ENCODE results near the gene ATXN2. TPM values are rescaled to one million over a fixed set of nuclear protein-coding genes. Genes with fewer than 3 reads are reported as not detected.

ATXN2 gene
- total and polyA plus RNA-seq, 4 donors: 23.8 to 97.5 (median 49.4) TPM

DNA sequence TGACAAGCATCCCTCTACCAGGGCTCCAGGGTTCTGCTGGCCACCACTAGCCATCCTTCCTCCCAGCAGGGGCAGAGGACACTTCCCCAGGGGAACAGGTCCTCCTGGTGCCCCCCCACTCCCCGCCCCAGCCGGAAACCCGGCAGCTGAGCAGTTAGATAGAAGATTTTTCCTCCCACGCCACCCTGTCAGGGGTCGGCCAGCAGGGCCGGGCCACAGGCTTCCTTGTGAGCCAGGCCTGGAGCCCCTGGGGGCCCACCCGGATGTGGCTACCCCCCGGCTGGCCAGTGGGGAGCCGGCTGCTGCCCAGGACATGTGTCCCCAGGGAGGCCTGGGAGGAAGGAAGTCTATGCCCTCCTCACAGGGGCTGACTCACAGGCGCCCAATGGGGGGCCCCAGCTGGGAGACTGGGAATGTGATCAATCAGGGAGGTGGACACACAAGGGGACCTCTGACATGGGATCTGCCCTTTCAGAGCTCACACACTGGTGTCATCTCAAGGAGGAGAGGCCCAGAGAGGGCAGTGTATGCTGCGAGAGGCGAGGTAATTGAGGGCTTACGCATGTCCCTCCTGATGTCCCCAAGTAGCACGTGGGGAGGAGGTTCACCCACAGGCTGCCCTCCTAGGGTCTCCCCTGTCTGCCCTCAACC, 189.2 kb downstream of the ATXN2 start:
- intact Hi-C loops (cut with DNase I): loop anchor here in 1 of 2 donors (10.0 kb wide), 1 partner anchor 275 kb away; the partner anchor contains the start of genes ACAD10 and BRAP
- ATAC-seq (ENCODE audit: low FRiP score) (peak; percentile 9), DNase-seq (peak; percentile 75 to 86)
- H3K4me1 ChIP-seq (ENCODE audit: control insufficient read depth in 1 of 2, insufficient read depth in 2 of 2, low read length in 2 of 2): no peaks in the 10 kb centered on the region
- H3K36me3 ChIP-seq (ENCODE audit: control insufficient read depth in 1 of 2, insufficient read depth in 2 of 2, low read length in 1 of 2): no peaks in the 10 kb centered on the region
- H3K27me3 ChIP-seq (ENCODE audit: control insufficient read depth in 1 of 2, insufficient read depth in 2 of 2, low read length in 1 of 2): no peaks in the 10 kb centered on the region
- WGBS, 2 donors: 45 to 51% methylated on average over 14 of the region's 14 CpGs
- no peaks in the 10 kb centered on the region for H3K9me3 ChIP-seq (ENCODE audit: control insufficient read depth, low read length)
- no peak overlapping the region for H3K4me3 ChIP-seq (ENCODE audit: low read length in 2 of 2)
- peak overlapping the region in 1 of 2 donors; percentile 38 for H3K27ac ChIP-seq (ENCODE audit: low read depth in 1 of 2, low read length in 2 of 2)

DNA sequence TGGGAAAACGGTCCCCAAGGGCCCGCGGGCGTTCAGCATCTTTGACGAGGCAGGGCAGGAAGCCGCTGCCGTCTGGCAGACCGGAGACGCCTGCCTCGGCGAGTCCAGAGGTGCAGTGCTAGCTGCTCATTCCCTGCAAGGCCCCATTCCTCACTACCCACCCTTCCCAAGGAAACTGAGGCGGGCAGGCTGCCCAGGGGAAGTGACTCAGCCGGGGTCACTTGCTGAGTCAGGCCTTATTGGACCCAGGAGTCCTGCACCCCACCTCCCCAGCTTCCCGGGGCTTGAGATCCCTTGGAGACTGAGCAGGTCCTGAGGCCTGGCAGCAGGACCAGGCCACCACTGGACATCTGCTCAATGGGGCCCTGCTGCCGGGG, 189.7 kb downstream of the ATXN2 start:
- no peaks in the 10 kb centered on the region for H3K27me3 ChIP-seq (ENCODE audit: control insufficient read depth in 1 of 2, insufficient read depth in 2 of 2, low read length in 1 of 2)
- no peak for ATAC-seq (ENCODE audit: low FRiP score)
- no peaks in the 10 kb centered on the region for H3K4me1 ChIP-seq (ENCODE audit: control insufficient read depth in 1 of 2, insufficient read depth in 2 of 2, low read length in 2 of 2)

DNA sequence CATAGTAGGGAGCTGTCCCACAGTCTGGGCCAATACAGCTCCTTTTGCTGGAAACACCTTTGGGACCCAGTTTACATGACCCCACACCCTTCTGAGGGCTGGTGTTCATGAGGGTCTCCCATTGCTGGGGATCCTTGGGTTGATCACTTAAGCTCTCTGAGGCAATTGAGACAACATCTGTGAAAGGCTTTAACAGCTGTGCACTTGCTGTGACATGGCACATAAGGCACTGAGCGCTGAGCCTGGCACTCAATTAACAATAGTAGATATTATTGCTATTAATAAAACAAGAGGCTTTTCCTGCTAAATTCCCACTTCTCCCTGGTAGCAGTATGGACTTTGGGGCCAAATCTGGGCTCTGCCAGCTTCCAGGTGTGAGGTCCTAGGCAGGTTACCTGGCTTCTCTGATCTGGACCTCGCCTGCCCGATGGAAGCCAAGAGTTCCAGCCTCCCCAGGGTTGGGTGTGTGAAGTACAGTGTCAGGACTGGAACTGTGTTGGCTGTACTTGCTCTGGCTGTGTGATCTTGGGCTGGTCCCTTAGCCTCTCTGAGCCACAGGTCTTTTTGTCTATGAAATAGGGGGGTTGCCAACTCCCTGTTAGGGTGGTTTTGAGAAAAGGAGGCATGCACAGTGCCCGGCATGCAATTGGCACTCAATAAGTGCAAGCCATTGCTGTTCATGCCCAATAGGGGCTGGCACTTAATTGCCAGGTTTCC, 190.3 kb downstream of the ATXN2 start:
- DNase-seq: no peak
- Histone ChIP-seq H3K4me3 (ENCODE audit: low read length in 2 of 2) (no peak overlapping the region), H3K27me3 (ENCODE audit: control insufficient read depth in 1 of 2, insufficient read depth in 2 of 2, low read length in 1 of 2) (no peaks in the 10 kb centered on the region), H3K9me3 (ENCODE audit: control insufficient read depth, low read length) (no peaks in the 10 kb centered on the region), H3K36me3 (ENCODE audit: control insufficient read depth in 1 of 2, insufficient read depth in 2 of 2, low read length in 1 of 2) (no peaks in the 10 kb centered on the region), H3K27ac (ENCODE audit: low read depth in 1 of 2, low read length in 2 of 2) (no peak overlapping the region), H3K4me1 (ENCODE audit: control insufficient read depth in 1 of 2, insufficient read depth in 2 of 2, low read length in 2 of 2) (no peaks in the 10 kb centered on the region)
- WGBS, 2 donors: 81% methylated on average over 4 of the region's 4 CpGs
- no peak for ATAC-seq (ENCODE audit: low FRiP score)
- intact Hi-C loops (cut with DNase I): loop anchor here in 1 of 2 donors (10.0 kb wide), 1 partner anchor 276 kb away; the partner anchor contains the start of genes ACAD10 and BRAP

More for the DNA sequence above, 189.7 kb downstream of the ATXN2 start:
- WGBS, 2 donors: 30 to 41% methylated on average over 15 of the region's 15 CpGs
- Histone ChIP-seq H3K9me3 (ENCODE audit: control insufficient read depth, low read length) (no peaks in the 10 kb centered on the region), H3K27ac (ENCODE audit: low read depth in 1 of 2, low read length in 2 of 2) (peak overlapping the region in 1 of 2 donors; percentile 38), H3K4me3 (ENCODE audit: low read length in 2 of 2) (no peak overlapping the region), H3K36me3 (ENCODE audit: control insufficient read depth in 1 of 2, insufficient read depth in 2 of 2, low read length in 1 of 2) (no peaks in the 10 kb centered on the region)
- peak in 1 of 2 donors; percentile 72 for DNase-seq
- intact Hi-C loops (cut with DNase I): loop anchor here in 1 of 2 donors (10.0 kb wide), 1 partner anchor 275 kb away; the partner anchor contains the start of genes ACAD10 and BRAP

DNA sequence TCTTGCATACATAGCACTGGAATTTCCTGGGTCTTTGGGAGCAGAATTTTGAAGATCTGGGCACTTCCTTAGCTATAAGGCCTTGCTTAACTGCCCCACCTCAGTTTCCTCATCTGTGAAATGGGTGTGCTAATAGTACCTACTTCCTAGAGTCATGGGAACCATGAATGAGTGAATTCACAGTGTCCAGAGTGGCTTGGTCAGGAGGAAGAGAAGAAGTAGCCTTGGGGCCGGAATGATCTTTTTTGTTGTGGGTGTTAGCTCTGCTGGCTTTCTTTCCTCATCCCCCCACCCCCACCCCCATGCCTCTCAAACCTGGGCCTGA, 191.0 kb downstream of the ATXN2 start:
- ATAC-seq (ENCODE audit: low FRiP score): no peak
- DNase-seq: no peak
- H3K4me3 ChIP-seq (ENCODE audit: low read length in 2 of 2): no peak overlapping the region
- H3K36me3 ChIP-seq (ENCODE audit: control insufficient read depth in 1 of 2, insufficient read depth in 2 of 2, low read length in 1 of 2): no peaks in the 10 kb centered on the region
- H3K27ac ChIP-seq (ENCODE audit: low read depth in 1 of 2, low read length in 2 of 2): no peak overlapping the region
- intact Hi-C loops (cut with DNase I): loop anchor here in 1 of 2 donors (10.0 kb wide), 1 partner anchor 277 kb away; the partner anchor contains the start of genes ACAD10 and BRAP
- no peaks in the 10 kb centered on the region for H3K4me1 ChIP-seq (ENCODE audit: control insufficient read depth in 1 of 2, insufficient read depth in 2 of 2, low read length in 2 of 2)
- no peaks in the 10 kb centered on the region for H3K9me3 ChIP-seq (ENCODE audit: control insufficient read depth, low read length)
- no peaks in the 10 kb centered on the region for H3K27me3 ChIP-seq (ENCODE audit: control insufficient read depth in 1 of 2, insufficient read depth in 2 of 2, low read length in 1 of 2)
- WGBS, 2 donors: 81 to 86% methylated on average over 1 of the region's 1 CpG

DNA sequence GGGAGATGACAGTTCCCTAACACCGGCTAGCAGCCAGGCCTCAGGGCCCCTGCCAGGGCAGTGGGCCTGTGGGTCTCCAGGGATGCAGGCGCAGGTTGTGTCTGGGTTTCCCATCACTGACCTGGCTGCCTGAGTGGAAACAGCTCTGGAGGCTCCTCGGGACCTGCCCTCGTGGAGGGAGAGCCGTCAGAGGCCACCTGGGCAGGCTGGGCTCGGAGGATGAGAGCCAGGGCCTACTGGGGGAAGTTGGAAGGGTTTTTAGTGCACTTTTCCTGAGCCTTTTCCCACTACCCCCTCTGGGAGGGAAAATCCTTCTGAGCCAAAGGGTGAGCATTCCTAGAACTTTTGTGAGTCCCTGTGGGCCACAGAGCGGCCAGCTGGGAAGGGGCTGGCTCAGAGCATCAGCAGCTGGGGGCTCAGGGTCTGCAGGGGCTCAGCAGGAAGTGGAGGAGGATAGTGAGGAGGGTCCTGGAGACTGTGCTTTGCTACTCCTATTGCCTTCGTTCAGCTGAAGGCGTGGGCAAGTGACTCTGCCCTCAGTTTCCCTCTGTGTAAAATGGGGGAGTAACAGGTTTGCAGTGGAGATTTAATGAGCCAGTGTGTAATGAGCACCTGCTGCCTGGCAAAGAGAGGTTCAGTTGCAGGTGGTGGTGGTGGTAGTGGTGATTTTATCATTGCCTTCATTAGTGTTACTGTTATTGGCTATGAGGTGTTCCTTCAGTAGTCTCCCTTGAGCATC, 191.6 kb downstream of the ATXN2 start:
- ATAC-seq (ENCODE audit: low FRiP score): no peak
- intact Hi-C loops (cut with DNase I): loop anchor here in 1 of 2 donors (10.0 kb wide), 1 partner anchor 277 kb away; the partner anchor contains the start of genes ACAD10 and BRAP
- no peaks in the 10 kb centered on the region for H3K36me3 ChIP-seq (ENCODE audit: control insufficient read depth in 1 of 2, insufficient read depth in 2 of 2, low read length in 1 of 2)
- H3K27ac ChIP-seq (ENCODE audit: low read depth in 1 of 2, low read length in 2 of 2): no peak overlapping the region
- no peak for DNase-seq
- no peaks in the 10 kb centered on the region for H3K27me3 ChIP-seq (ENCODE audit: control insufficient read depth in 1 of 2, insufficient read depth in 2 of 2, low read length in 1 of 2)
- H3K4me3 ChIP-seq (ENCODE audit: low read length in 2 of 2): no peak overlapping the region
- H3K9me3 ChIP-seq (ENCODE audit: control insufficient read depth, low read length): no peaks in the 10 kb centered on the region
- H3K4me1 ChIP-seq (ENCODE audit: control insufficient read depth in 1 of 2, insufficient read depth in 2 of 2, low read length in 2 of 2): no peaks in the 10 kb centered on the region
- 70 to 73% methylated on average over 9 of the region's 9 CpGs for WGBS, 2 donors

DNA sequence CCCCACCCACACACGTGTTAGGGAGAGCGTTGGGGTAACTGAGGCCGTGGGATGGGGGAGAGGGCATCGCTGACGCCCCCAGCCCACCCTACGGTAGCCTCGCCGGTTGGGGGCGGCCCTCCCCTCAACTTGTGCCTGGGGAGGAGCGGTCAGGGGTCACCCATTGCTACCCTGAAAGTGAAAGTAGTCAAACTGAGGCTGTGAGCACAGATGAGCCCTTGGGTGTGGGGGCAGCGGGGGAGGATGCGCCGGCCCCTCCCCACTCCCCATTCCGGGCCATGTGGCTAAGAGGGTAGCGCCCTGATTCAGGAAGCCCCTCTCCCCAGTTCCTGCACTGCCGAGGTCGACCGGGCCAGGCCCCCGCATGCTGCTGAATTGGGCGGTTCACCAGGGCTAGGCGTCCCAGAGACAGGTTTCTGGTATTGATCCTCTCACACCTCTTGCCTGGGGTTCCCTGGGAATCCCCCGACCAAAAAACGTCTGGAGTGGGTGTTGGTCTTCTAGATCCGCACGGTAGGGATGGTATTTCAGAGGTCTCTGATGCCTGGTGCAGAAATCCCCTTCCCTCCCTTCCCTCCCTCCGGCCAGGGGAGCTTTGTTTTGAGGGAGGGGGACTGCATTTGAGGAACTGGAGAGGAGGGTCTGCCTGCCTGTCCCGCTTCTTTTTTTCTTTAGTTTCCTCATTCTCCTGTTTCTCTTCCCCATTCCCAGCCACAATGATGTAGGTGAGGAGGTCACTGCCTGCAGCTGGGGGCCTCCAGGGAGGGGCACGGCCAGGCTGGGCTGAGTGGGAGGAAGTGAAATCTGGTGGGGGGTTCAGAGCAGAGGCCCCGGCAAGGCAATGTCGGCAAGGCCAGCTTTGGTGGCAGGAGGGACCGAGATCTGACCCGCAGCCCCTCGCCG, 192.4 kb downstream of the ATXN2 start:
- no peaks in the 10 kb centered on the region for H3K4me1 ChIP-seq (ENCODE audit: control insufficient read depth in 1 of 2, insufficient read depth in 2 of 2, low read length in 2 of 2)
- intact Hi-C loops (cut with DNase I): loop anchor here in 1 of 2 donors (10.0 kb wide), 1 partner anchor 278 kb away; the partner anchor contains the start of genes ACAD10 and BRAP
- peak overlapping the region; percentile 67 to 73 for H3K4me3 ChIP-seq (ENCODE audit: low read length in 2 of 2)
- no peaks in the 10 kb centered on the region for H3K9me3 ChIP-seq (ENCODE audit: control insufficient read depth, low read length)
- H3K27me3 ChIP-seq (ENCODE audit: control insufficient read depth in 1 of 2, insufficient read depth in 2 of 2, low read length in 1 of 2): no peaks in the 10 kb centered on the region
- peak overlapping the region in 1 of 2 donors; percentile 18 for H3K27ac ChIP-seq (ENCODE audit: low read depth in 1 of 2, low read length in 2 of 2)
- ATAC-seq (ENCODE audit: low FRiP score) (no peak), DNase-seq (peak in 1 of 2 donors; percentile 86)
- 43 to 44% methylated on average over 34 of the region's 34 CpGs for WGBS, 2 donors
- no peaks in the 10 kb centered on the region for H3K36me3 ChIP-seq (ENCODE audit: control insufficient read depth in 1 of 2, insufficient read depth in 2 of 2, low read length in 1 of 2)

DNA sequence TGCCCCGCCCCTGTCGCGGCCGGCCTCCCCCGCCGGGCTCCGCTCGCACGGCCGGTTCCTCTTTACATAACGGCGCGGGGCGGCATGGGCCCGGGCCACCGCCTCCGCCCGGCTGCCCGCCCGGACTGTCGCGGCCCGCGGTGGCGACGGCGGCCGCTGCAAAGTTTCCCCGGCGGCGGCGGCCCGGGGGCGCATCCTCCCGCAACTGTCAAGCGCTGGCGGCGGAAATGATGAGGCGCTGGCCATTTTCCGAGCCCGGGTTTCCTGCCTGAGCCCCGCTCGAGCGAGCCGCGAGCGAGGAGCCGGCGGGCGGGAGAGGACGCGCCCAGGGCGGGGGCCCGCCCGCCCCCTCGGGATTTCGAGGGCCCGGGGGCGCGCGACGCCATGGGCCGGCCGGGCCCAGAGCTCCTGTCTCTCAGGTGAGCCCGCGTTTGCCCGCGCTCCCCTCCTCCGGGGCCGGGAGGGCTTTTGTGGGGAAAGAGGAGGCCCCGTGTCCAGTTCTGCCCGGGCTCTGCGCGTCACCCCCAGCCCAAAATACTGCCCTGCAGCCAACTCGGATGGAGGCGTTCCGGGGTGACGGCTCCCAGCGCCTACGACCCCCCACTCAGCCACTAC, 193.1 kb downstream of the ATXN2 start, which contains the start of gene SH2B3:
SH2B3 (plus strand) TSS at position 65 of the 615 bp plus-strand sequence. CDS start 12,223 bp downstream, outside the sequence.
- Histone ChIP-seq H3K9me3 (ENCODE audit: control insufficient read depth, low read length) (no peaks in the 10 kb centered on the region), H3K36me3 (ENCODE audit: control insufficient read depth in 1 of 2, insufficient read depth in 2 of 2, low read length in 1 of 2) (no peaks in the 10 kb centered on the region), H3K4me1 (ENCODE audit: control insufficient read depth in 1 of 2, insufficient read depth in 2 of 2, low read length in 2 of 2) (no peaks in the 10 kb centered on the region), H3K4me3 (ENCODE audit: low read length in 2 of 2) (peak within 1 kb of the TSS; percentile 67 to 73), H3K27ac (ENCODE audit: low read depth in 1 of 2, low read length in 2 of 2) (peak within 1 kb of the TSS in 1 of 2 donors; percentile 18), H3K27me3 (ENCODE audit: control insufficient read depth in 1 of 2, insufficient read depth in 2 of 2, low read length in 1 of 2) (no peaks in the 10 kb centered on the region)
- no peak for ATAC-seq (ENCODE audit: low FRiP score)
- DNase-seq: peak in 1 of 2 donors; percentile 66
- intact Hi-C loops (cut with DNase I): loop anchor here in 1 of 2 donors (10.0 kb wide), 1 partner anchor 279 kb away; the partner anchor contains the start of genes ACAD10 and BRAP
- 0 to 1% methylated on average over 44 to 80 of the region's 80 CpGs for WGBS, 2 donors
